H1 (cell line): ENCODE data around the gene LRRC8D. TPM values are rescaled to one million over a fixed set of nuclear protein-coding genes. Genes with fewer than 3 reads are reported as not detected.

ENCODE experiments used
- BACH1 ChIP-seq: IDR thresholded peaks from 2 replicates; pipeline ENCODE4 v1.6.1; 2012; ENCODE audit warnings: low read length, improper control_type of control experiment
- BCL11A ChIP-seq, 2 experiments: IDR thresholded peaks; one replicate each; pipeline ENCODE4 v1.6.1; 2011; ENCODE audit warnings: low read depth in 2 of 2, low read length in 2 of 2, mild to moderate bottlenecking in 2 of 2
- CHD1 ChIP-seq: IDR thresholded peaks from 2 replicates; pipeline ENCODE4 v1.6.1; 2012; ENCODE audit warnings: low read depth, low read length, improper control_type of control experiment
- CTBP2 ChIP-seq: IDR thresholded peaks from 2 replicates; pipeline ENCODE4 v1.7.0; 2011; ENCODE audit warnings: borderline replicate concordance, mild to moderate bottlenecking, moderate library complexity, mixed read lengths, low read length; ENCODE audit not compliant: insufficient read depth, insufficient read length
- E2F6 ChIP-seq: IDR thresholded peaks from 2 replicates; pipeline ENCODE4 v1.6.1; 2012; ENCODE audit warnings: inconsistent platforms
- EGR1 ChIP-seq: IDR thresholded peaks from 2 replicates; pipeline ENCODE4 v1.6.1; 2011; ENCODE audit warnings: low read depth, low read length, borderline replicate concordance
- EZH2 ChIP-seq: fragments of 200-600 bp; sonication (generic); IDR thresholded peaks from 2 replicates; pipeline ENCODE4 v1.7.1; 2012; ENCODE audit warnings: low read depth, mild to moderate bottlenecking, moderate library complexity, low read length, inconsistent platforms; ENCODE audit not compliant: severe bottlenecking
- GABPA ChIP-seq: IDR thresholded peaks from 2 replicates; pipeline ENCODE4 v1.6.1; 2011; ENCODE audit warnings: mild to moderate bottlenecking, low read length, moderate library complexity, borderline replicate concordance; ENCODE audit not compliant: insufficient read depth
- GTF2F1 ChIP-seq: IDR thresholded peaks from 2 replicates; pipeline ENCODE4 v1.6.1; 2012; ENCODE audit warnings: low read depth, low read length, improper control_type of control experiment, borderline replicate concordance
- KDM4A ChIP-seq: IDR thresholded peaks from one replicate; pipeline ENCODE4 v1.7.1; 2012; ENCODE audit warnings: low read depth, mild to moderate bottlenecking, moderate library complexity, low read length, inconsistent platforms; ENCODE audit not compliant: severe bottlenecking
- NRF1 ChIP-seq: IDR thresholded peaks from 2 replicates; pipeline ENCODE4 v1.6.1; 2011; ENCODE audit warnings: mild to moderate bottlenecking, low read depth, low read length, improper control_type of control experiment
- RNF2 ChIP-seq: fragments of 200-900, 300-1000 bp; sonication (generic); IDR thresholded peaks from 2 replicates; pipeline ENCODE4 v1.7.1; 2016; ENCODE audit warnings: borderline replicate concordance, low read depth, mild to moderate bottlenecking, antibody characterized with exemption, low read length; ENCODE audit not compliant: poor library complexity, severe bottlenecking; ENCODE audit errors: missing control alignments
- SAP30 ChIP-seq: fragments of 300-600 bp; sonication (generic); IDR thresholded peaks from 2 replicates; pipeline ENCODE4 v1.7.1; 2012; ENCODE audit warnings: low read length, moderate library complexity, mild to moderate bottlenecking, inconsistent platforms; ENCODE audit not compliant: insufficient read depth, insufficient replicate concordance
- SIN3A ChIP-seq, 2 experiments: IDR thresholded peaks in 1 of 2; conservative IDR thresholded peaks in 1 of 2; 2 replicates each; pipeline ENCODE4 v1.6.1; 2011 to 2012; ENCODE audit warnings: low read length in 2 of 2, improper control_type of control experiment in 1 of 2, low read depth in 1 of 2, mild to moderate bottlenecking in 1 of 2
- SP1 ChIP-seq: IDR thresholded peaks from 2 replicates; pipeline ENCODE4 v1.6.1; 2011; ENCODE audit warnings: low read depth, low read length
- TBP ChIP-seq: IDR thresholded peaks from 2 replicates; pipeline ENCODE4 v1.6.1; 2011; ENCODE audit warnings: low read depth, low read length, improper control_type of control experiment
- TEAD4 ChIP-seq: IDR thresholded peaks from 2 replicates; pipeline ENCODE4 v1.6.1; 2012; ENCODE audit warnings: low read depth, low read length, inconsistent platforms, mixed read lengths
- USF2 ChIP-seq: IDR thresholded peaks from 2 replicates; pipeline ENCODE4 v1.6.1; 2011; ENCODE audit warnings: low read length, improper control_type of control experiment
- ZNF274 ChIP-seq: IDR thresholded peaks from 2 replicates; pipeline ENCODE4 v1.7.0; 2012; ENCODE audit warnings: low read length, borderline replicate concordance; ENCODE audit errors: extremely low read depth
- polyA plus RNA-seq, 7 experiments: library from polyadenylated mRNA; depleted of rRNA in 3 of 7; stranded (reverse) in 5 of 7; unstranded in 2 of 7; fragments of >200 nt in 5 of 7; fragments of 200-250 nt in 2 of 7; gene quantifications; 1 replicate in 5 of 7; 2 replicates in 1 of 7; 4 replicates in 1 of 7; pipeline versions ENCODE4 v1.2.1 to v1.2.3, GENCODE V29; 2011 to 2013; ENCODE audit warnings: missing spikeins in 2 of 7, mixed read lengths in 2 of 7
- total RNA-seq: library from RNA; stranded (reverse); fragmentation: NEBNext Ultra II Directional; extraction: Animal tissue kit (Norgen Biotek cat#: 25700); gene quantifications from 2 replicates; pipeline ENCODE4 v1.2.1, GENCODE V29; 2021
- TF ChIP-seq, protein P1 (sequence below): IDR thresholded peaks from 2 replicates; pipeline ENCODE4 v1.6.1; 2012; ENCODE audit warnings: inconsistent platforms

The LRRC8D gene
- total and polyA plus RNA-seq, 2 of the 8 experiments (the other 6 are each of a cell fraction or from before 2014, with no cell fraction given): 42.0 to 58.5 TPM

DNA sequence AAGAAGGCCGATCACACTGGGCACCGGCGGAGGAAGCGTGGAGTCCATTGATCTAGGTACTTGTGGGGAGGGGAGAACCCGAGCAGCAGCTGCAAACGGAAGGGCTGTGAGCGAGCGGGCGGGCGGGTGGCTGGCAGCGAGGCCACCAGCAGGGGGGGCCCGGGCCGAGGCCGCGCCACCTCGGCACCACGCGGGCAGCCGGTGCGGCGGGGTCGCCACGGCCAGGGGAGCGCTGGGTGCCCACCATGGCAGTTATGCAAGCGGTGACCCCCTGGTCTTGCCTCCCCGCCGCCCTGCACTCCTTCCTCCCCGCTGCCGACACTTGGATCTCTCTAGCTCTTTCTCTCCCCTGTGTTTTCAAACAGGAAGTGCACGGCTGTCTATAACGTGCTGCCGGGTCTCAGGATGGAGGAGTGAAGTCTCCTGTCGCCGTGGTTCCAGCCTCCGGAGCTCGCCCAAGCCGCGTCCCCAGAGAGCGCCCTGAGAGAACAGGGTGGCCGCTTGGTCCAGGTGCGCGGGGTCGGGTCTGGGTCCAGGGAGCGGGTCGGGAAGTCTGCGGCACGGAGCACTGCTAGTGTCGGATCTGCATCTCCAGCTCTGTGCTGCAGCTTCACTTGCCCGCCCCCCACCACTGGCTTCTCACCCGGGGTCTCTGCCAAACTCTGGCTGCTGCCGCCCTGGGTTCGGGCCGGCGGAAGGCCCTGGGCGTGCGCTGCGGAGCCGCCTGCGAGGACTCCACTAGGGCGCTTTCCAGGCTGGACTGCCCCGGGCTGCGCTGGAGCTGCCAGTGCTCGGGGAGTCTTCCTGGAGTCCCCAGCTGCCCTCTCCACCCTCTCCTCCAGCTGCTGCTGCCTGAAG, 22.7 kb downstream of the LRRC8D start (continued):
- TF ChIP-seq TBP (no peak), E2F6 (peak; percentile 32), CTBP2 (no peak), RNF2 (no peak), ZNF274 (no peak), SP1 (no peak), CHD1 (no peak), BCL11A (IDR thresholded peaks at IDR 0.05; ENCODE audit: low read depth in 2 of 2, low read length in 2 of 2) (no peak), NRF1 (no peak), USF2 (no peak), EGR1 (no peak), SIN3A (conservative IDR thresholded peaks at IDR 0.05 in 1 of 2, IDR thresholded peaks at IDR 0.05 in 1 of 2; ENCODE audit: low read depth in 1 of 2, low read length in 2 of 2) (peak in 1 of 2 experiments; percentile 41; a peak in 1 of 4 replicates), EZH2 (no peak), TEAD4 (no peak), KDM4A (peak; percentile 71), GTF2F1 (no peak), SAP30 (no peak), GABPA (no peak), BACH1 (no peak)
- TF ChIP-seq, protein P1, sequence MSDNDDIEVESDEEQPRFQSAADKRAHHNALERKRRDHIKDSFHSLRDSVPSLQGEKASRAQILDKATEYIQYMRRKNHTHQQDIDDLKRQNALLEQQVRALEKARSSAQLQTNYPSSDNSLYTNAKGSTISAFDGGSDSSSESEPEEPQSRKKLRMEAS: peak; percentile 78
